Right lung (tissue), 5 donors: ENCODE data around the gene DNAJC4. TPM values are rescaled to one million over a fixed set of nuclear protein-coding genes. Genes with fewer than 3 reads are reported as not detected.

ENCODE experiments used
- DNase-seq, 2 donors: peaks; one replicate each; pipeline ENCODE4 v3.0.0-alpha.2; 2013
- polyA plus RNA-seq, 5 donors: library from polyadenylated mRNA; unstranded; fragments of 120-200 nt; gene quantifications; one replicate each; pipeline versions ENCODE4 v1.2.1 to v1.2.3, GENCODE V29; 2013; ENCODE audit warnings: inconsistent platforms in 1 of 5, low replicate concordance in 1 of 5; ENCODE audit not compliant: insufficient read length in 5 of 5, insufficient read depth in 1 of 5

DNAJC4 gene
- polyA plus RNA-seq, 5 donors, result 57.9 to 88.9 (median 71.2) TPM

DNA sequence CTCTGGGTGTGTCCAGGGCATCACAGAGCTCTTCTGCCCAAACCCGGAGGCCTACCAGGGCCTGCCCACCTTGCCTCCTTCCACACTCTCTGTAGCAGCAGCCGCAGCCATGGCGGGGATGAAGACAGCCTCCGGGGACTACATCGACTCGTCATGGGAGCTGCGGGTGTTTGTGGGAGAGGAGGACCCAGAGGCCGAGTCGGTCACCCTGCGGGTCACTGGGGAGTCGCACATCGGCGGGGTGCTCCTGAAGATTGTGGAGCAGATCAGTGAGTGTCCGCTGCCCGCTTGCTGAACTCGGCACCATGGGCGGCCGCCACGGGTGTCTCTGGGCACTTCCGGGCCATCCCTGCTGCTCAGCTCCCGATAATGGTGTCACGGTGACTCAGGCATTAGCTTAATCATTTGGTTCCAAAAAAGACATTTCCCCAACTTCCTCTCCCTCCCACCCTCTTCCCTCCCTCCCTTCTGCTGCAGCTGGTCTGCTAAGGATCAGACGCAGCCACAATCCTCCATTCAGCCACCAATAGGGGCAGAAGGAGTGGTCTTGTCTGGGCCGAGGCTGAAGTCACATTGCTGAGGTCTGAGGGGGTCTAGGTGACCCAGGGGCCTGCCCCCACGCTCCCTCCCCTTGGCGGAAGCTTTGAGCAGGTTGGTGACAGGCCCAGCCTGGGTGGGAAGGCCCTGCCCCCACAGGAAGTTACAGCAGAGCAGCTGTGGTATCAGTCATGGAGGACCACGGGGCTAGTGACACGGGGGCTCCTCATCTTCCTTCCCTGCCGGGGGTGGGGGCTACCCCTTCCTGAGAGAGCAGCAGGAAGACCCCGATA, 22.9 kb upstream of the DNAJC4 start:
- peak in 1 of 2 donors; percentile 45 for DNase-seq

DNA sequence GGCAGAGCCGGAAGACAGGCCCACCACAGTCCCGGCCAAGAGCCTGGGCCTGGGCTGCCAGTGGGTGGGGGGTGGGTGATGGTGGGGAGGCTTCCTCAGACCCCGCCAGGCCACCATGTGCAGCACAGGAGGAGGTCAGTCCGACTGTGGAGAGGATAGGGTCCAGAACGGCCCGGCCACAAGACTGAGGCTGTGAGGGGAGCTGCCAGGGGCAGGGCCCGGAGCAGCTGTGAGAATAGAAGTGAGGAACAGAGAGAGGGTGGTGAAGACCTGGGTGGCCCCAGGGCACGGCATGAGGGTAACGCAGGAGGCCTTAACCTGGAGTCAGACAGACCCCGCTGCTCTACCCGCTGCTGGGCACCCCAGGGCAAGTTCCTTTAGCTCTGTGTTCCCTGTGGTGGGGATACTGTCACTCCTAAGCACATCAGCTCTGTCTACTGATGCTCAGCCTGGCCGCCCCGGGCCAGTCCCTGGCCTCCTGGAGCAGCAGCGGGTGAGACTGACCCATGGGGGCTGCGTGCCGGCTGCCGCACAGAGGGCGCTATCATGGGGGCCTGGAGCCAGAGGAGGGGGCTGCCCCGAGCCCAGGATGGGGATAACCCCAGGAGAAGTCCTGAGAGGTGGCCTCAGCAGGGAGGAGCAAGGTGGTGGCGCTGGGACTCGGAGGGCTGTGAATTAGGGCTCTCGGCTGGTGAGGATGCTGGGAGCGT, 22.1 kb upstream of the DNAJC4 start:
- DNase-seq, result no peak

DNA sequence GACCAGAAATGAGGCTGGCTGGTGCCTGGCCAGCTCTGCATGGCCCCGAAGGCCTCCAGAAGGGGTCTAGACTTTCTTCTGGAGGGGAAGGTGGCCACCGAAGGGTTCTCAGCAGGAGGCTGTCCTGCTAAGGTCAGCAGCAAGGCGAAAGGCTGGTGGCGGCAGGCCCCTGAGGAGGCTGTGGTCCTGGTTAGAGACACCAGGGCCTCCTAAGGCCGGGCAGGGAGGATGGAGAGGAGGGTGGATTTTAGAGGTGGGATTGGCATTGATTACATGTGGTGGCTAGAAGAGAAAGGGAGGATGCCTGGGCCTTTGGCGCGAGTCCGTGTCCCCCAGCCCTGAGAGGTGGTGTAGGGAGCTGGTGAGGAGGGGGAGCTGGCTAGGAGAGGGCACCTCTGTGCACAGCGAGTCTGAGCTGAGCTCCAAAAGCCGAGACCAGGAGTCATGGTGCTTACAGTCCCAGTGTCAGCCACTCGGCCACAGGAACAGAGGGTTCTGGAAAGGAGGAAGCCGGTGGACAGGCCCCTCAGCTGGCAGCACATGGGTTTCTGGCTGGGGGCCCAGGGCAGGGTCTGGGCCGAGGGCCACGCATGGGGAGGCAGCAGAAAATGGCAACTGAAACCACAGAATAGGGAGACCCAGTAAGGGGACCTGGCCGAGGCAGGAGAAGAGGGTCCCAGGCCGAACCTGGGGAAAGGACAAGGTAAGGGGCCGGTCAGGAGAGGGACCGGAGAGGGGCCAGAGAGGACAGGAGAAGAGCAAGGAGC, 21.4 kb upstream of the DNAJC4 start:
- DNase-seq, result no peak

DNA sequence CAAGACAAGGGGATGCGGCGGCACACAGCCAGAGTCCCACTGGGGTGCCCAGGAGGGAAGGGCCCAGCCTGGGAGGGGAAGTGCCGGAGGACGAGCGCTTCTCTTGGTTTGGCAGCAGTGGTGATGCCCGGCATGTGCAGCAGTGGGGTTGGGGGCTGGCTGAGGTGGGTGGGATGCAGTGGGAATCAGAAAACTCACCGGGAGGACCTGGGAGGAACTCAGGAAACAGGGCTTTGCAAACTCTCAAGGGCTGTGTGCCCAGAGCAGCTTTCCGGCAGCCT, 20.8 kb upstream of the DNAJC4 start:
- no peak for DNase-seq

DNA sequence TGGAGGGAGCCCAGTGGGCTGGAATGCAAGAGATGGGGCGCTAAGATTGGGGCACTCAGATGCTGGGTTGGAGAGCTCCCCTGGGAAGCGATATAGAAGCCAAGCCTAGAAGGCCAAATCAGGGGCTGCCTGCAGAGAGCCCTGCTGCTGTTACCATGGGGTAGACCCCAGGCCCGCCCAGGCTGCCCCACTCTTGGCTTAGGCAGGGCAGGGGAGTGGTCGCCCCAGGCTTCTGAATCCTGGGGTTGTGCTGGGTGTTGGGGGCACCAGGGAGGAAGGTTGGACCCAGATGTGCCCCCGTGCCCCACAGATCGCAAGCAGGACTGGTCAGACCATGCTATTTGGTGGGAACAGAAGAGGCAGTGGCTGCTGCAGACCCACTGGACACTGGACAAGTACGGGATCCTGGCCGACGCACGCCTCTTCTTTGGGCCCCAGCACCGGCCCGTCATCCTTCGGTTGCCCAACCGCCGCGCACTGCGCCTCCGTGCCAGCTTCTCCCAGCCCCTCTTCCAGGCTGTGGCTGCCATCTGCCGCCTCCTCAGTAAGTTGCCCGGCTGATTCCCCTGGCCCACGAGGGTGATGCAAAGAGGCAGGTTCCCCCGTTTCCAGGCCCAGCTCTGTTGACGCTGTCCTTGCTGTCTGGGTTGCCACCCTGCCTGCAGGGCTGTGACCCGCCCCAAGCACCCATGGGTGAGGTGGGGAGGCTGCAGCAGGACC, 19.9 kb upstream of the DNAJC4 start:
- DNase-seq, result no peak

DNA sequence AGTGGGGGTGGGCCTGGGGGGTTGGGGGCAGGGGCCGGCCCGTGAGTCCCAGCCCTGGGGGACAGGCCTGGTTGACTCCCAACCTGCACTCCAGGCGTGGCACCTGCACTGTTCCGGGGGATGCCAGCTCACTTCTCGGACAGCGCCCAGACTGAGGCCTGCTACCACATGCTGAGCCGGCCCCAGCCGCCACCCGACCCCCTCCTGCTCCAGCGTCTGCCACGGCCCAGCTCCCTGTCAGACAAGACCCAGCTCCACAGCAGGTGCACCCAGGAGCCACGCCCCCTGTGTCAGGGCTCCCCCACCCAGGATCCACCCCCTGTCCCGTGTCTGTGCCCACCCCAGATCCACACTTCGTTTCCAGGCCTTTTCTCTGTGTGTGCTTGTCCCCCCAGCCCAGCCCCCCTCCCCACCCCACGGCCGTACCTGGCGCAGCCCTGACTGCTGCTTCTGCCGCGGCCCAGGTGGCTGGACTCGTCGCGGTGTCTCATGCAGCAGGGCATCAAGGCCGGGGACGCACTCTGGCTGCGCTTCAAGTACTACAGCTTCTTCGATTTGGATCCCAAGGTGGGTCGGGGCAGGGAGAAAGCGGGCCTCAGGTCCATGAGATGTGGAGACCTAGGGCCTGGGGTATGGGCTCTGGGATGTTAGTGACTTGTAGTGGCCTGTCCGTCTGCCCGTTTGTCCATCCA, 19.0 kb upstream of the DNAJC4 start:
- no peak for DNase-seq

DNA sequence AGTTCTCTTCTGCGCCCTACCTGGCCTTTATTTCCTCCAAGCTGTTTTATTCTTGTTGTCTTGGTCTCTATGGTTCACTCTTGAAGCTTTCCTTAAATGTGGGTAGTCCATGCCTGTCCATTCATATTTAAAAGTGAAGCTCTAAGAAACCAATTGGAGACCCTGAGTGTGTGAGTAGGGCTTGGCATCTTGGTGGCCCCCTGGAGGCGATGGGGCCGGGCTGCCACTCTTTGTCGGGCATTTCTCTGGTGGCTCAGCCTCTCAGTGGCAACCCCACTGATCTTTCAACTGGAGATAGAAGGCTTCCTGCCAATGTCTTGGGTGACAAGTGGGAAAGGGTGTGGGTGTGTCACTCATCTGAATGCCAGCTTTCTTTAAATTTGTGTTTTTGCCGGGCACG, 13.5 kb upstream of the DNAJC4 start:
- DNase-seq, result no peak

DNA sequence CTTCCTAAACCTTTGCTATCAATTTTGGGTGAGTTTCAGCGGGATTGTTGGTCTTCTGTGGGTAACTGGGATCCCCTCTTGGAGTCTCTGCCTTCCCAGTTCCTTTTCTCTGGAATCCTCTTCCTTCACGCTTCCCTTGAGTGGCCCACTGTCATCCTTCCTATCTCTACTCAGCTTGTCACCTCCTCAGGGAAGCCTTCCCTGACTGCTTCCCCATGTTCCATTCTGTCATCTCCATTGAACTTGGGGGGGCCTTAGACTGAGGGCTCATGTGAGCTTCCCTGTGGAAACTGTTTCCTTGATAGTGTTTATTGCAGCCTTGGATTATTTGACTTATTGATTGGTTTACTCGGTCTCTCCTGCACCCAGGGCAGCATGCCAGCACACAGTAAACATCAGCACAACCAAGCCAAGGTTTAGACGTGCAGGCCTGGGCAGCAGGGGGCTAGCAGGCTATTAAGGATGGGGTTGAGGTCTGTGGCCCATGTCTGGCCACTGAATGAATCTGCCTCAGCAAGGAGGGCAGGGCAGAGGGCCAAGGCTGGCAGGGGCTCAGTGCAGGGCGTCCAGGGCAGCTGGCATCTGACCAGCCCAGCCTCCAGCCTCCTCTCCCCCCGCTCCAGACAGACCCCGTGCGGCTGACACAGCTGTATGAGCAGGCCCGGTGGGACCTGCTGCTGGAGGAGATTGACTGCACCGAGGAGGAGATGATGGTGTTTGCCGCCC, 11.6 kb upstream of the DNAJC4 start:
- DNase-seq, result no peak

DNA sequence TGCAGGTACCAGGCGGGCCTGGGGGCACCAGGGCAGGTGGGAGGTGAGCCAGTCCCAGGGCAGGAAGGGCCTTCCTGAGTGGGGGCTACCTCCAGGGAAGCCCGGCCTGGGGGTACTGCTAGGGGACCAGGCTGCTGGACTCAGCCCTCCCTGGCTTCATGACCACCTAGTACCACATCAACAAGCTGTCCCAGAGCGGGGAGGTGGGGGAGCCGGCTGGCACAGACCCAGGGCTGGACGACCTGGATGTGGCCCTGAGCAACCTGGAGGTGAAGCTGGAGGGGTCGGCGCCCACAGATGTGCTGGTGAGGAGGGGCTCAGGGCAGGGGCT, 11.0 kb upstream of the DNAJC4 start:
- DNase-seq, result no peak

DNA sequence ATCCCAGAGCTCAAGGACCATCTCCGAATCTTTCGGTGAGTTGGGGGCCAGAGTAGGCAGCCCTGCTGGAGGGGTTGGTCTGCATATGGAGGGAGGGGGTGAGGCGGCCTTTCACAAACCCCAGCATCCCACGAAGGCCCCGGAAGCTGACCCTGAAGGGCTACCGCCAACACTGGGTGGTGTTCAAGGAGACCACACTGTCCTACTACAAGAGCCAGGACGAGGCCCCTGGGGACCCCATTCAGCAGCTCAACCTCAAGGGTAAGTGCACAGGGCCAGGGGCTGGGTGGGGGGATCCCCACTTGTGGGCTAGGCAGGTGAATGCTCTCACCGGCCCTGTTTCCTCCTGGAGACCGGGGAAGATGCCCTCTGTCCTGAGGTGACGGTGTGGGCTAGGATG, 10.6 kb upstream of the DNAJC4 start:
- DNase-seq, result no peak

DNA sequence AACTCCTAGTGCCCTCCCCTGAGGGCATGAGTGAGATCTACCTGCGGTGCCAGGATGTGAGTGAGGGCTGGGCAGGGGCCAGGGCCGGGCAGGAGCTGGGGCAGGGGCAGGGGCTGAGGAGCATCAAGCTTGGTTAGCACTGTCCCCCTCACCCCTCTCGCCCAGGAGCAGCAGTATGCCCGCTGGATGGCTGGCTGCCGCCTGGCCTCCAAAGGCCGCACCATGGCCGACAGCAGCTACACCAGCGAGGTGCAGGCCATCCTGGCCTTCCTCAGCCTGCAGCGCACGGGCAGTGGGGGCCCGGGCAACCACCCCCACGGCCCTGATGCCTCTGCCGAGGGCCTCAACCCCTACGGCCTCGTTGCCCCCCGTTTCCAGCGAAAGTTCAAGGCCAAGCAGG, 10.1 kb upstream of the DNAJC4 start:
- DNase-seq, result no peak

DNA sequence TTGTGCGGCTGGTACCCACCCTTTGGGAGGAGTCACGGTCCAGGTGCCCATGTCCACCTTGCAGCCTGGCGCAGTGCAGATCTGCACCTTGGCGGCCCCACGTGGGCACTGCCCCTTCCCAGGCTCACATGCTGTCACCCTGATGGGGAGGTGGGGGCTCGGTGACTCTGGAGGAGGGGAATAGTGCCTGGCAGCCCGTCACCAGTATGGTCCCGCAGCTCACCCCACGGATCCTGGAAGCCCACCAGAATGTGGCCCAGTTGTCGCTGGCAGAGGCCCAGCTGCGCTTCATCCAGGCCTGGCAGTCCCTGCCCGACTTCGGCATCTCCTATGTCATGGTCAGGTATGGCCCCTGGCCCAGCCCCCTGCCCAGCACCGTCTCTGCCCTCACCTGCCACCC, 9.6 kb upstream of the DNAJC4 start:
- no peak for DNase-seq

DNA sequence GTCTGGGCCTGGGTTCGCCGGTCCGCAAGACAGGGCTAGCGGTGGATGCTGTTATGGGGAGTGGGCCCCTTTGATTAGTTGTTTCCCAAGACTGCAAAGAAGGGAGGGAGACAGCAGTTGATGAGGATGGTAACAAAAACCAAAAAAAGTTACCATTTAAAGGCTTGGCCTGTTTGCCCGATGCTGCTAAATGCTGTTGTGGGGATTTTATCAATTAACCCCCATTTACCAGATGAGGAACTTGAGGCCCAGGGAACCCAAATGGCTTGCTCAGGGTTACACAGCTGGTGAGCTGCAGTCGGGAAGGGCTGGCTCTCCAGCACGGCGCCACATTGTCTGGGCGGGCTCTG, 7.7 kb upstream of the DNAJC4 start:
- DNase-seq, result no peak

DNA sequence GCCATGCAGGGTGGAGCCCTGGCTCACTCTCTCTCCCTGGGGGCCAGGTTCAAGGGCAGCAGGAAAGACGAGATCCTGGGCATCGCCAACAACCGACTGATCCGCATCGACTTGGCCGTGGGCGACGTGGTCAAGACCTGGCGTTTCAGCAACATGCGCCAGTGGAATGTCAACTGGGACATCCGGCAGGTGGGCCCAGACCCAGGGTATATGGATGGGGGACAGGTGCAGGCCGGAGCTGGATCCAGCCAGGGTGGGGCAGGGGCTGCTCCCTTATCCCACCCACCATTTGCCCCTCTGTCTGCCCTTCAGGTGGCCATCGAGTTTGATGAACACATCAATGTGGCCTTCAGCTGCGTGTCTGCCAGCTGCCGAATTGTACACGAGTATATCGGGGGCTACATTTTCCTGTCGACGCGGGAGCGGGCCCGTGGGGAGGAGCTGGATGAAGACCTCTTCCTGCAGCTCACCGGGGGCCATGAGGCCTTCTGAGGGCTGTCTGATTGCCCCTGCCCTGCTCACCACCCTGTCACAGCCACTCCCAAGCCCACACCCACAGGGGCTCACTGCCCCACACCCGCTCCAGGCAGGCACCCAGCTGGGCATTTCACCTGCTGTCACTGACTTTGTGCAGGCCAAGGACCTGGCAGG, 7.2 kb upstream of the DNAJC4 start:
- no peak for DNase-seq

DNA sequence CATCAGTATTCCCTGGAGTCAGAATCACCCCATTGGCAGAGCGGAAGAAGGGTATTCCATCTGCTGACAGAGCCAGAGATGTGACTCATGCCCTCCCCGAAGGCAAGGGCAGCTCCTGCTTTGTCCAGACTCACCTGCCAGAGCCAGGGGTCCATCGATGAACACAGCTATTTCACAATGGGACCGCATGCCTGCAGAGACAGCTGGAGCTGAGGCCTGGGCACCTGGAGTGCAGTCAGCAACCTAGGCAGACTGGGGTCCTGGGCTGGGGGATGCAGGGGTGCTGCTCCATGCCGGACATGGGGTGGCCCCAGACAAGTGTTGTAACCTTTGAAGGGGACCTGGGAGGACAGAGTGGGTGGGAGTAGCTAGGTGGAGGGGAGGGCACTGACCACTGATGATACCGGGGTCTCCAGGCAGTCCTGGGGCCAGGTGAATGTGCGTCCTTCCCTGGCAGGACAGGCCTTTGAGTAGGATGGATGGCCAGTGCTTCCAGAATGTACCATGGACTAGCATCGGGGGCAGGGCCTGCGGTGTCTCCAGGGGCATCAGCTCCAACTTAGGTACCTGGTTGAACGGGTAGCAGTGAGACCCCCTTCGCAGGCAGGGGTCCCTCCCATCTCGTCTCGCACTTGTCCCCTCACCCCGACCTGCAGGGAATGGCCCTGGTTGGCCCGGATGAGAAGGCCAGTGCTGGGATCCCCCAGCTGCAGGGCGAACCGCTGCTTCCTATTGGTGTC, 6.0 kb upstream of the DNAJC4 start:
- DNase-seq, result no peak

DNA sequence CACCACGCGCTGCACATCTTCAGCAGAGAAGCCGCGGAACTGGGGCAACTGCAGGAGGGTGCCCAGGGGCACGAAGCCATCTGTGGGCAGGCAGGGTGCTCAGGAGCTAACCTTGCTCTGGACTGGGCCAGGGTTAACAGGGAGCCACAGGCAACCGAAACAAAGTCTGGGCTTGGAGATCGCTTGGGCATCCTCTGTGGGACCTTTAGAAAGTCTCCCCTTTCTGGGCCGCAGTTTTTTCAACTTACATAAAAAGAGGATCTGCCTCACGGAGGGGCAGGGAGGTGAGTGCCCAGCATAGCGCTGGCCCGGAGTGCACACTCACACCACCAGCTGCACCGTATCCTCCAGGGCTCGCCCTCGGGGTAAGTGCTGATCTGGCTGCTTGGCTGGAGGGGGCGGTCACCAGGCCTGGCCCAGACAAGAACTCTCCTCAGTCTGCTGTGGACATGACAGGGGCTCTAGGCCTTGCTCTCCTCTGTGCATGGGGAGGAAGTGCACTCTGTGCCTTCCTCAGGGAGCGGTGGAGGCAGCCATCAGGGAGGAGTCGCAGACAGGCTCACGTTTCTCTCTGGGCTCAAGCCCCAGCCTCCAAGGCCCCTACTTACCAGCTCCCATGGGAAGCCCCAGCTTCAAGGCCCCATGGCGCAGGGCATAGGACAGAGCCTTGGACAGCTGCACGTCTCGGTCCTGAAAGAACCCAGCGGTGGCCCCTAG, 5.3 kb upstream of the DNAJC4 start:
- no peak for DNase-seq

DNA sequence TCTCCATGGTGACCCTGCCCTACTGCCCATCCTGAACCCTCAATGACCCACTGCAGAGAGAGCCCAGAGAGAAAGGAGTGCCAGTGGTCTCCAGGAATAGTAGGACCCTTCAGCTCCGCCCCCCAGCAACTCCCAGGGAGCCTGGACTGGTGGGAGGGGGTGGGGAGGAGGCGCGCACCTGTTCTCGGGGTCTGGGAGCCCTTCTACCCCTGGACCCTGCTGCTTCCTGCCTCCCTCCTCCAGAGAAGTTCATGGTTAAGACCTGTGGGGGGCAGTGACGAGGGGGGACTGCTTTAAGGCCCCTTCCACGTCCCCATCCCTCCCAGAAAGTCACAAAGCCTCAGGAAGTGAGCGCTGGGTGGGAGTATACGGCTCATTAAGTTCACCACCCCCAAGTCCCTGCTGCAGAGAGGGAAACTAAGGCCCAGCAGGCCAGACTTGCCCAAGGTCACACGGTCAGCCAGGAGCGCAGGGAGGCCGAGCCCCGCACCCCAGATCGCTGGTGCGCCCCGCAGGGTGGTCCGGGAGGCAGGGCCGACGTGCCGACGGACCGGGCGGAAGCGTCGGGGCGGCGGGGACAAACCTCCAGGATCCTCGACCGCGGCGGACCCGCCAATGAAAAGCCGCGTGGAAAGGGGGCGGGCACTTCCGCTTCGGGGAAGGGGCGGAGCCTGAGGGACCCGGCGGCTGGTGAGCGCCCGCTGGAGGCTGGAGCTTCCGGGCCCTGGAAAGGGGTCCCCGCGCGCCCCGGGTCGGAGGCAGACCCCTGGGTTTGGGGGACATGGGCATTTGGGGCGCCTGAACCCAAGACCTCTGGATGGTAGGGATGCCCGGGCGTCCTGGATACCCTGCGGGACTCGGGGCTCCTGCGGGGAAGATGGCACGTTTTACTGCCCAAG, 4.5 kb upstream of the DNAJC4 start, which contains the start of the genes NUDT22 and TRPT1:
NUDT22 (plus strand) TSS at position 667 of the 899 bp plus-strand sequence. CDS start 379 bp downstream, outside the sequence.
TRPT1 (minus strand) TSS at position 579 of the 899 bp plus-strand sequence; CDS start at position 253, 326 bp downstream.
- DNase-seq, result peak; percentile 83 to 85
